ENCODE results near the gene MROH7. TPM values are rescaled to one million over a fixed set of nuclear protein-coding genes. Genes with fewer than 3 reads are reported as not detected.

MROH7 gene
- total RNA-seq: 10 to 100 TPM in 1 of 2 donors, 1 to 10 TPM in 1; 5.2 to 18.0 TPM

DNA sequence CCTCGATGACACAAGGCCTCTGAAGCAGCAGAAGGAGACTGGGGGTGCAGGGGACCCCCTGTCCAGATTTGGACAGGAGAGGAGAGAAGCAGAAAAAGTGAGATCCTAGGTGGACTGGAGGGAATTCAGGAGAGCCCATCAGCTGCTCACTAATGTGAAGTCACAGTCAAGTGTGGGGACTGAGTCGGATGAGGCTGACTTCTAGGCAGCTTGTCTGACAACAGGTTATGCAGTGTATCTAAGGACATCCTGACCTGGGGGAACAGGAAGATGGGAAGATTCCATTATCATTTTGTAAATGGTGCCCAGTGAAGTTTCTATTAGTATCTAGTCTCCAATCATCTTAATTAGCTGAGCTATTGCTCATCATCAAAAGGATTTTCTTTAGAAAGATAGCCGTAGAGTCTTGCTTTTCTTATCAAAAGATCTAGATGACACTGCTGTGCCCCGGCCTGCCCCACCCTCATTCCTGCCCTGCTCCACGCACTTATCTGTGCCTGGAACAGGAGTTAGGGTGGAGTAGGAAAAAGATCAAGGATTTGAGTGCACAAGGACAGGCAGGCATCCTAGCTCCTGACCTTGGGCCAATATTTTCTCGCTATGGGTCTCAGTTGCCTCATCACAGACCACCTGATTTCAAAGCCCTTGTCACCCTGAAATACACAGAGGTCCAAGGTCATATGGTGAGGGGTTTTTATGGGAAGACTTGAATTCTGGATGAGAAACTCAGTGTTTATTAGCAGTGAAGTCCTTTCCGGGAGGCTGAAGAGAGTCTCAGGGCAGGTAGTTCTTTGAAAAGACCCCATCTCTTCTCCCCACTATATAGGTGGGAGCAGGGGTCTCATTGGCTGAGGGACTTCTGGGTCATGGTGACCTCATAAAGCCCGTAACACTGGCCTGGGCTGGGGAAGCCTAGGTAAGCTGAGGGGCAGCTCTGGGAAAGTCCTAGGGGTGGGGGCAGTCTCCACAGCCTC, at the start of gene MROH7:
TSS of gene MROH7 (plus strand) at position 924 of the 974 bp plus-strand sequence. CDS start 11,141 bp downstream, outside the sequence.
- WGBS: 71% methylated on average over 8 of the region's 8 CpGs

GRCh38 chr1:54593571-54594160, 47.9 kb upstream of the MROH7 start:
- Histone ChIP-seq H3K4me1 (replicated peaks) (no peaks in the 10 kb centered on the region), H3K9me3 (no peaks in the 10 kb centered on the region), H3K4me3 (no peak overlapping the region), H3K27me3 (replicated peaks; ENCODE audit: insufficient read depth) (no peaks in the 10 kb centered on the region), H3K36me3 (no peaks in the 10 kb centered on the region), H3K27ac (no peak overlapping the region)
- no peak for TF ChIP-seq CTCF (IDR thresholded peaks at IDR 0.05)
- TF ChIP-seq POLR2A (IDR thresholded peaks at IDR 0.05): no peak
- TF ChIP-seq POLR2AphosphoS5 (IDR thresholded peaks at IDR 0.05): no peak
- WGBS: 85% methylated on average over 10 of the region's 10 CpGs
- intact Hi-C loops (cut with DNase I): no loop called here
- no peak for DNase-seq (ENCODE audit: low spot score)

More for the DNA sequence above, at the start of gene MROH7:
- Histone ChIP-seq H3K36me3 (no peaks in the 10 kb centered on the region), H3K4me1 (replicated peaks) (no peaks in the 10 kb centered on the region), H3K27me3 (replicated peaks; ENCODE audit: insufficient read depth) (no peaks in the 10 kb centered on the region), H3K27ac (no peak within 1 kb of the TSS), H3K9me3 (no peaks in the 10 kb centered on the region), H3K4me3 (no peak within 1 kb of the TSS)
- intact Hi-C loops (cut with DNase I): loop anchor here (10.0 kb wide), 1 partner anchor 96 kb away; the partner anchor contains the start of gene ACOT11
- TF ChIP-seq POLR2AphosphoS5 (IDR thresholded peaks at IDR 0.05) (no peak), POLR2A (IDR thresholded peaks at IDR 0.05) (no peak), CTCF (IDR thresholded peaks at IDR 0.05) (no peak)
- DNase-seq (ENCODE audit: low spot score): no peak

- TF ChIP-seq CTCF (IDR thresholded peaks at IDR 0.05): no peak
- TF ChIP-seq POLR2A (IDR thresholded peaks at IDR 0.05): no peak
- TF ChIP-seq POLR2AphosphoS5 (IDR thresholded peaks at IDR 0.05): no peak
- DNase-seq (ENCODE audit: low spot score): no peak
- intact Hi-C loops (cut with DNase I): no loop called here
- H3K27me3 ChIP-seq (replicated peaks; ENCODE audit: insufficient read depth): no peaks in the 10 kb centered on the region
- H3K4me3 ChIP-seq: no peak overlapping the region
- 95% methylated on average over 15 of the region's 16 CpGs for WGBS
- H3K9me3 ChIP-seq: no peaks in the 10 kb centered on the region
- H3K4me1 ChIP-seq (replicated peaks): no peaks in the 10 kb centered on the region
- H3K36me3 ChIP-seq: no peaks in the 10 kb centered on the region
- H3K27ac ChIP-seq: no peak overlapping the region
Observed at GRCh38 chr1:54594463-54594862, 47.1 kb upstream of the MROH7 start.

GRCh38 chr1:54595956-54596498, 45.6 kb upstream of the MROH7 start:
- Histone ChIP-seq H3K9me3 (no peaks in the 10 kb centered on the region), H3K36me3 (no peaks in the 10 kb centered on the region), H3K27me3 (replicated peaks; ENCODE audit: insufficient read depth) (no peaks in the 10 kb centered on the region), H3K27ac (no peak overlapping the region), H3K4me3 (no peak overlapping the region), H3K4me1 (replicated peaks) (no peaks in the 10 kb centered on the region)
- 91% methylated on average over 3 of the region's 3 CpGs for WGBS
- intact Hi-C loops (cut with DNase I): no loop called here
- TF ChIP-seq POLR2A (IDR thresholded peaks at IDR 0.05) (no peak), CTCF (IDR thresholded peaks at IDR 0.05) (no peak), POLR2AphosphoS5 (IDR thresholded peaks at IDR 0.05) (no peak)
- DNase-seq (ENCODE audit: low spot score): no peak
